Stimulated activated CD8-positive, alpha-beta memory T cell treated with anti-CD3 and anti-CD28 coated beads, Interleukin-15, amount 100 ng/mL, for 1 hour (primary cell): ENCODE results near the gene ADAM12.
"Not testable (repeated sequence)": the region's sequence is repeated elsewhere in the genome, so short reads cannot be mapped to it uniquely, and the experiment has no call there.

Experiments used
- DNase-seq: peaks from one replicate; pipeline ENCODE4 v3.0.0-alpha.2; 2020; ENCODE audit warnings: low read depth

Gene ADAM12

DNA sequence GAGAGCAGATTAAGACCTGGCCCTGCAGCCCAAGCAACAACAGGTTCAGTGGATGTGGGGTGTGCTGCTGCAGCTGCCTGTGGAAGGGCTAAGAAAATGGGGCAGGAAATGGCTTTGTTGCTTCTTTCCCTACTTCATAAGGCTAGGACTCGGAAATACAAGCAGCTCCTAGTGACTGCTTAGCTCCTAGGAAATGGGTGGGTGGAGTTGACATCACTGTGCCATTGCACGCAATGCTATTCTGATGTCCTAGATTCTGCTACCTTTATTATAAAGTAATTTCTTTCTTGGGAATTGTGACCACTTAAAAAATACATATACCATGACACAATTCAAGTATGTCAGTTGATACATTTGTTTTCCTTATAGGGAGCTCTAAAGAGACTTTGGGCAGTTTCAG, 336.1 kb downstream of the ADAM12 start:
- no peak for DNase-seq

DNA sequence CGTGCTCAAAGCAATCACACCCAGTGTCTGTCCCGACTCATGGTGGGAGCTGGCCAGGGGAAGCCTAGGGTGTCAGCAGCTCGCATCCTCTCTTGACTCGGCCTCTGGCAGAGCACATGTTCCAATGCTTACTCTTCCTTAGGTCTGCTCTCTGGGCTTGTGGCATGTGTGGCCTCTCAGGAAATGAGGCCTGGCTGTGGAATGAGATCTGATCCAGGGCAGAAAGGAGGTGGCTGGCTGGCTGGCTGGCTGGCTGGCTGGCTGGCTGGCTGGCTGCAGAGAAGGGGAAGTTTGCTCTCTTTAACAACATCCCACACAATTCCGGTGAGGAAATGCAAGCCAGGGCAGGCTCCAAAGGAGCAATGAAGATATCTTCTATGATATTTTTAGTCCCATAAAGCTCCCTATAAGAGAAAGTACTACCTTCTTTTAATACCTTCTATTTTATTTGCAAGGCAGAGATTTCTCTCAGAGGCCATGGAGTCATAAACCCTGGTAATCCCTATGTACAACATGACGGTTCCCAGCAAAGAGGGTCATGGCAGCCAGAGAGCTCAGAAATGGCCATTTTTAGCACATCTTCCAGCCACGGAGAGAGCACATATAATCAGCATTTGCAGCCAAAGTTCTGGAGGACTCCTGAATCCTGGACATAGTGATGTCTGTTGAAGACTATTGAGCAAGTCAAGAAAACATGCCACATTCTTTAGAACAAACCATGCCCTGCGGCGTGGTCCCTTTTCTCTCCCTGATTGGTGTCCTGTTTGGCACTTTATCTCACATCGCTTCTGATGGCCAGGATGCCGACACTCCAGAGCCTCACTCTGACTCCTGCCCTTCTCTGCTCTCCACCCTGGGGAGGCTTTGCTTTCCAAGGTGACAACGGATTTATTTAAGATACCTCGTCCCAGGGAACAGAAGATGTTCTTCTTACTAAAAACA, 338.2 kb downstream of the ADAM12 start:
- no peak for DNase-seq

DNA sequence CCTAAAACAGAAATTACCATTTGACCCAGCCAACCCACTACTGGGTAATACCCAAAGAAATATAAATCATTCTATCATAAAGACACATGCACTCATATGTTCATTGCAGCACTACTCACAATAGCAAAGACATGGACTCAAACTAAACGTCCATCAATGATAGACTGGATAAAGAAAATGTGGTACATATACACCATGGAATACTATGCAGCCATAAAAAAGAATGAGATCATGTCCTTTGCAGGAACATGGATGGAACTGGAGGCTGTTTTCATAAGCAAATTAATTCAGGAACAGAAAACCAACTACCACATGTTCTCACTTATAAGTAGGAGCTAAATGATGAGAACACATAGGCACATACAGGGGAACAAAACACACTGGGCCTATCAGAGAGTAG, 340.5 kb downstream of the ADAM12 start:
- not testable (repeated sequence) for DNase-seq

DNA sequence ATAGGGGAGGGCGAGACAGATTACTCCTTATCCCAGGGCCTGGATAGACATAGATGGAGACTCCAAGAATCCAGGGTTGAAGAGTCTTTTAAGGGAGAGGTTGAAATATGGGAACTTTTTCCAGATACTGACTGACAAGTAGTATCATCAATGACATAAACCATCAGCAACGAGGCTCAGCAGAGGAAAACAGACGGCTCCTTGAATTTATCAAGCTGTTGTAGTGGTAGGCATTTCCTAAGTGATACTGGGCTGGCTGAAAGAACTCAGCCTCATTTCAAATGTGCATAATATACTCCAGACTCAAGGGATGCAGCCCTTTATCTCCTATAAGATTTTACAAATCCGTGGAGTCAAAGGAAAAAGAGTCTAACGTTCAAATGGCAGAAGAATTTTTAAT, 341.4 kb downstream of the ADAM12 start:
- no peak for DNase-seq

DNA sequence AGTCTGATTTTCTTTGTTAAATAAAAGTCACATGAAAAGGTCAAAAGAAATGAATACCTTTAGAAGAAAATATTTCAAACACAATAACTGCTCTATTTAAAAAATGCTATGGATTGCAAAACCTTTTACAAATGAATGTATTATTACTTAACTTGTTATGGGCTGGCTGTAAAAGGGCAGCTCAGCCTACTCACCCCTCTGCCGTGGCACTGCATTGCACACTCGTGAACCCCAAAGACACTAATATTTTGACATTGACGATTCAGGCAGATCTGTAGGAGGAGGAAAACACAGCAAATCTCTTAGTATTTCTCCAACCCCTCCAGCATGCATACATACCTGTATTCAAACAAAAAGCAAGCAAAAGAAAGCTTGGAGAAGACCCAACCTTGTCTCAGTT, 342.4 kb downstream of the ADAM12 start:
- DNase-seq = no peak

DNA sequence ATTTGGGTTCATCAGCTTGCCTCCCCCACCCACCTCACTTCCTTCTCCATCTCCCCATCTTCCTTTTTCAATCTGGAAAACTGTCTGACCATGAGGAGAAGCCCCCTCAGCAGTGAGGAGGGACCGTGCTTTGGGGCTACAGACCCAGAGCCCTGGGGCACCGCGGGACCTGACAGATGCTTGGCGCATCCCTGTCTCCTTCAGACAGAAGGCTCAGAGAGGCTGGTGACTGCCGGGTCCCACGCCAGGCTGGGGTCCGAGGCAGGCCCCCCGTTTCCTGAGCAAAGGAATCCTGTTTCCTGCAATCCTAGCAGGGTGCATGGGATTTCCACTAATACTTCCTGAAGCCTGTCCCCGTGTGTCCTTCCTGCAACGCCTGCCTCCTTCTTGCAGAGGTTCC, 344.9 kb downstream of the ADAM12 start:
- no peak for DNase-seq

DNA sequence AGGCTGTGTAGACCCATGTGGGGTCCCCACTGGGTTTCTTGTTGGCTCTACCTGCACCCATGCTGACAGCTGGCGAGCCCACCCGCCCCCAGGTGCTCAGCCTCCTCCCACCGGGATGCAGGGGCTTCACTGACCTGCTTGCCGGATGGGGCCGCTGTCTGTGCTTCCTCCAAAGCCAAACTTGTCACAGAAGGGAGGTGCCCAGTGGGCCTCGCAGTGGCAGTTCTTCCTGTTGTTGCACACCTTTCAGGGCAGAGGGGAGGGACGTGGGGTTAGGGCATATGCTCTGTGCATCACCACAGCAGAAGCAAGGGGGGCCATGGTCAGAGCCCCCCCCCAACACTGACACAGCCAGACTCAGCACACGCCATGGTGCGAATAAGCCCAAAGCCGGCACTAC, 345.4 kb downstream of the ADAM12 start:
- no peak for DNase-seq

DNA sequence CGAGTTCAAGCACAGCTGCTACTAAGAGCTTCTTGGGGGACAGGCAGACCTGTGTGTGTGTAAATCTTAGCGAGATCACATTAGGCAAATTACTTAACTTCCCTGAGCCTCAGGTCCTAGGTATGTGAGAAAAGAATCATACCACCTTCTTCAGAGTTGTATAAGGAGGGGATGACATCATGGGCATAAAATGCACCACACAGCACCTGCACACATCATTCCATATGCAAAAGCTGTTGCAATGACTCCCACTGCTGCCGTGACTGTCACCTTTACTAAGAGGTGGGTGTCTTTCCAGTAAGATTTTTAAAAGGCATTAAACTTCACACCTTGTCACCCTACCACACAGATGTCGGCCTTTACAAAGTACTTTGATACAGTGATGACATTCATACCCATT, 345.9 kb downstream of the ADAM12 start:
- no peak for DNase-seq

DNA sequence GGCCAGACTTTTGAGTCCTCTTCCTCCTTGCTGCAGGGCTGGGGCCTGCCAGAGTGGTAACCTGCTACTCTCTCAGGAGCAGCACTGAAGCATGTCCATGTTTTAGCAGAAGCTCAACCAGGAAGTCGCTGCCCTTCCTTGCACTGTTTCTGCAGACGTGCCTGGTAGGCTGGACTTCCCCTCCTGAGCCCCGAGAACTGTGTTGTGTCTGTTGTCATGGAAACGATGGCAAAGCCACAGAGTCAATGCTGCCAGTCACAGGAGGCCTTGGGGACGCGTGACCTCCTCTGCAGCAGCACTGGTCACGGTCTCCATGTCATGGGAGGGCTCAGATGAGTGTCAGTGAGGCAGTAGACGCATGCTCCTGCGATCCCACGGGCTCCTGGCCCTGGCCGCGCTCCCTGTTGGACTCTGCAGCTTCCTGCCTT, 346.5 kb downstream of the ADAM12 start:
- DNase-seq = peak; percentile 38

DNA sequence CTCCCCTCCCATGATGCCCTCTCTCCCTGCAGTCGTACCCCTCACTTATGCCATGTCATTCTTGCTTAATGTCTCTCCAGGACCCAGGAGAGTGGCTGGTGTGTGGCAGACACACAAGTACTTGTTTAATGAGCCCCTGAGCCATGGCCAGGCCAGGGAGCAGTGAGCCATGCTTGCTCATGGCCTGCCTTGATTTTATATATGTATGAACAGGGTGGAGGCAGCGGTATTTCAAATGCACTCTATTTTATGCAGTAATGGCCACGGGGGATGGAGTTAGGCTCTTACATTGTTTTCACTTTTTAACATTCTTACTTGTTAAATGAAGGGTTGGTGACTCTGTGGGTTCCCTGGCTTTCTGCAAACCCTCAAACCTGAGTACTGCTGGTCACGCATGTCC, 347.2 kb downstream of the ADAM12 start:
- no peak for DNase-seq

DNA sequence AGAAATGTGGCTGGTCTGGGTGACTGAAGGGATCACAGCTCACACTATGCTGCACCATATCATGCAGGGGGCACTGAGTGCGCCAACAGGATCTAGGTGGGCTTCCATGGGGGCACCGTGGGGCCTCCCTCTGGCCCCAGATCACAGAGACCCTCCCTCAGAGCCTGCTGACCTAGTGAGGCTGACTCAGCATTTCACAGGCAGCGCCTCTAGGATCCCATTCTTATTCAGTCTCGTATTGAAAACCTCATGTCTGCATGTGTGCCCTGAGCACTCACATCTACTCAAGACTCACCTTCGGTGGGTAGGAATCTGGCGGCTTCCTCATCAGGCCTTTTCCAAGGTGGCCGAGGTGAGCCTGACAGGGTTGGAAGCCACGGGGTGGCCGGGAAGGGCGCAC, 350.3 kb downstream of the ADAM12 start:
- DNase-seq = no peak

DNA sequence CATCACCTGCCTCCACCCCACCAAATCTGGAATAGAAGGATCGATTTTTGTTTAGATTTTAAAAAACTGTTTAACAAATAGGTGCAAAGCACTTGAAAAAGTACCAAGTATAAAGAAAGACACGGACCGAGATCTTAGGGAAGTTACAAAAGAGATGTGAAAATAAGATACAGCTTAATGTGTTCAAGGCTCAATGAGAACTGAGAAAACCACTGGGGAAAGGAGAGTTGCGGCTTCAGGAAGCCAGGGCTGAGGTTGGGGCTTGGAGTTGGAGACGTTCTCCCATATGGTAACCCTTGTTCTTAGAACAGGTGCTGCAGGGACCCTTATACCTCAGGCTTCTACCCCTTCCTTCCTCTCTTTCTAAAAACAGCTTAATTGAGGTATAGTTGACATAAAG, 351.8 kb downstream of the ADAM12 start:
- DNase-seq = no peak

DNA sequence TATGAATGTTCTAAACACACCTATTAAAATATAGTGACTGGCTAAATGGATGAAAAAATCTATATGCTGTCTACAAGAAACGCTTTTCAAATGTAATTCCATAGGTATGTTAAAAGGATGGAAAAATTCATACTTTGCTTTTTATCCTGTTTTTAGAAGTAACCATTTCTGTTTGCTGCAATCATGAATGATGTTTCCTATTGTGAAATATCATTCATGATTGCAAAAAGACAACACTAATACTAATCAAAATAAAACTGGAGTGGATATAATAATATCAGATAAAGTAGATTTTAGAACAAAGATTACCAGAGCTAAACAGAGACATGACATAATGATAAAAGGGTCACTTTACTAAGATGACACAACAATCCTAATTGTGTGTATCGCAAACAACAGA, 353.7 kb downstream of the ADAM12 start:
- no peak for DNase-seq

DNA sequence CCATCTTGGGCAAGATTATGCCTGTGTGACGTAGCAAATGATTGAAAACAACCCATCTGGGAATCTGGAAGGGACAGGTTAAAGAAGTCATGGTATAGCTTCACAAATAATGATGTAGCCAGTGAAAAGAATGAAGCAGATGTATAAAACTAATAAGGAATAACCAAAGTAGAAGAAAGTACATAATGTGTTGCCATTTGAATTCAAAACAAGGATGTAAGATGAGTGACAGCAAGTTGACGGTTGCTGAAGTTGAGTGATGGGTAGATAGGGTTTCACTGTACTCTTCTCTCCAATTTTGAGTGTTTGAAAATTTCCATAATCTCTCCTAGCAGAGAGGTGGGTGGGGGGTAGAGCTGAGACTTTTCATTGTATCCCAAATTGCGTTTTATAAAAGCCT, 358.3 kb downstream of the ADAM12 start:
- no peak for DNase-seq

DNA sequence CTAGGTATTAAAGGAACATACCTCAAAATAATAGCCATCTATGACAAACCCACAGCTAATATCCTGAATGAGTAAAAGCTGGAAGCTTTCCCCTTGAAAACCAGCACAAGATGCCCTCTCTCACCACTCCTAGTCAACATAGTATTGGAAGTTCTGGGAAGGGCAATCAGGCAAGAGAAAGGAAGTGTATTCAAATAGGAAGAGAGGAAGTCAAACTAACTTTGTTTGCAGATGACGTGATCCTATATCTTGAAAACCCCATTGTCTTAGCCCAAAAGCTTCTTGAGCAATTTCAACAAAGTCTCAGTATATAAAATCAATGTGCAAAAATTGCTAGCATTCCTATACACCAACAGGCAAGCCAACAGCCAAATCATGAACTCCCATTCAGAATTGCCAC, 360.6 kb downstream of the ADAM12 start:
- DNase-seq = no peak

DNA sequence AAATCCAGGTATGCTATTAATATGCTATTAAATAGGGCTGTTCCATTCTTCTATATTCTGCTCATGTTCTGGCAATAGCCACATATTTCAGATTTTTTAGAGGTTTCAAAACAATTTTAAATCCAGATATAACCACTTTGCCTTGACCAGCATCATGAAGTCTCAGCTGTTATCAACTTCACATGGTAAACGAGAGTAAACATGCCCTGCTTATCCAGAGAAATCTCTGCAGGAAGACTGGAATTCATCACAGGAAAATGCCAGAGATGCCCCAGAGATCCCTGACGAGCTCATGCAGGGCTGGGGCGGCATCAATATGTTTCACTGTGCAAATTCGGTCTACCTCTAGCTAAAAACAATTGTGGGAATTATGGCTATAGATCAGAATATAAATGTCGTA, 365.4 kb downstream of the ADAM12 start:
- DNase-seq = no peak

DNA sequence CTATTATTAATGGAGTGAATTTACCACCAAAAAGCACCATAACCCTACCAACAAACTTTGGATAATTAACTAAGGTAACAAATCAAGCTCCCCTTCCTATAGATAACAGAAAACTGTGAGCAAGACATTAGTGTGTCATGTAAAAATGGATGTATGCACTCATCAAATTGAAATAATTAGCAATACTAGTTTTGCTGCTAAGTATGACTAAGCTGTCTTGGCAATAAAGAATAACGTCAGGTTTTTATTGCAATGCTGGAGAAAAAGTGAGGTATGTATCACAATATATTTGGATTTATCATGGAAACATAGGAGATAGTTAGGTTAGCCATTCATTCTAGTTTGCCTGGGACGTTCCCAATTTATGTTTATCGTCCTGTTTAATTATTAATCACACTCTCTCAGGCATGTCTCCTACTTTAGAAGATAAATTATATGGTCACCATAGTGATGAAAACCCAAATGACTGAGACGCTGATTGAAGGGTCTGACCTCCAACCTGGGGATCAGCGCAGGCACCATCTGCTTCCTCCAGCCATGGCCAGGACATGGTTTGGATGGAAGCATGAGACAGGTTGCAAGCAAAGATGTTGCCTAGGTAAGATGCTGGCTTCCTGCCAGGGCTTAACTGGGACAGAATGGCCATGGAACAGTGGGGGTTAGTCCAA, 366.3 kb downstream of the ADAM12 start:
- no peak for DNase-seq

DNA sequence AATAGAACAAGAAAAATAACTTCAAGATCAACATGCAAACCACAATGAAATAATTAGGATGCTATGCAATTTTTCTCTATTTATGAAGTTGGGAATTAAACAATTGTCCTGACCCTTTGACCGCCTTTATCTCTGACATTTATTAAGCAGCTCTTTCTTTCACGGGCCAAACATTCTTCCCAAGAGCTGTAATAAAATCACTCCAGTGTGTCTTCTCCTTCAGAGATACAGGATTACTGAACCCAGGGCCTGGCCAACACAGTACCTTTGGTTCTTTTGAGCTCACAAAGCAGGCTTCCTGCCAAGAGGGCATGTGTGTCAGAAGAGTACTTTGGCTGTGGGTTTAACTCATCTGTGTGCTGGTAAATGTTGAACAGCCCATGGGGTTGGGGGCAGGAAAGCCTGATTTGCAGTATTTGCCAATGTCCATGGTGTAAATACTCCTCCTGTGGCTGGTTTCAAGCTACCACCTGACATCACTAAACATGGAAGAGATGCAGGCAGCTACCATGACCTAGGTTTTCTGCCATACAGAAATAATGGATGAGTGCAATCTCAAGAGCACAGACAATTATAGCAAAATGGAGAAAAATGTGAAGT, 370.2 kb downstream of the ADAM12 start:
- DNase-seq = no peak

DNA sequence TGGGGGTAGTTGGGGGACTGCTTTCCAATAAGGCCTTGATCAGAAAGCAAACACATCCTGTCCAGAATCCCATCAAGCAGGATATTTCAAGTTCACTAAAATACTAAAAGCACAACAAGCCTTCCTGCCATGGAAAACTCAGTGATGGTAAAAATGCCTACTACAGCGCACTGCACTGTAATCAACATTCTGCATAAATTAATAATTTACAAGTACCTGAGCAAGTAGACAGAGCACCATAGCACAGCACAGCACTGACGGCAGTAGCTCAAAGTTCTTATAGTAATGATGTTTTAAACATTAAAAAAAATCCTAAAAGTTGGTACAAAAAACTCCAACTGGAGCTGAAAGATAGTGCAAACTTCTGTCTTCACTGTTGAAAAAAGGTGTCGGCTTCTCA, 371.4 kb downstream of the ADAM12 start:
- no peak for DNase-seq

DNA sequence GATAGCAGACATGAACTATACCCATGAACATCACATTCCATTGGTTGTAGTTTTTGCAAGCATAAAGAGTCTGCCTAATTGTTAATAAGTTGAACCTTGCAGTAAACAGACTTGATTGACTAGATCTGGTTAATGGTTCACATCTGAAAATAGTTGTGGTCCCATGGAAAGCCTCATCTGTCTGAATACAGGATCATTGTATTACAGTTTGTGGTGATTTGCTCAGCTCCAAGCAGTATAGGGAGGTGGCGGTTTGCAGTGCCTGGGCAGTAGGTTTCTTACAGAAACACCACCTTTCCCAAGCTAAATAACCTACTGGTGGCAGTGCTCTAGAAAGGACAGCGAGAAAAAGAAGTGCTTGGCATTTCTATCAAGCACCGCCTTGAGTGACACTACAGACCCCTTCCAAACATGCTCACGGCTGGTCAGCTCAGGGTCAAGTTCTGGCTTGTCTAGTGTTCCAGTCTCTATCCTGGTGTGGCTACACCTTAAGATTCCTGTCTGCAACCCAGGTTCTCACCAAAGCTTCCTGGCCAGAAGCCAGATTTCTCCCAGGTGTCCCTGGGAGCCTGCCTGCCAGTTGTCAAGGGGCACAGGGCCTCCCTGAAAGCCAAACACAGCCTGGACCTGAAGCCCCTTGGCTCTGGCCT, 372.0 kb downstream of the ADAM12 start:
- DNase-seq = no peak

DNA sequence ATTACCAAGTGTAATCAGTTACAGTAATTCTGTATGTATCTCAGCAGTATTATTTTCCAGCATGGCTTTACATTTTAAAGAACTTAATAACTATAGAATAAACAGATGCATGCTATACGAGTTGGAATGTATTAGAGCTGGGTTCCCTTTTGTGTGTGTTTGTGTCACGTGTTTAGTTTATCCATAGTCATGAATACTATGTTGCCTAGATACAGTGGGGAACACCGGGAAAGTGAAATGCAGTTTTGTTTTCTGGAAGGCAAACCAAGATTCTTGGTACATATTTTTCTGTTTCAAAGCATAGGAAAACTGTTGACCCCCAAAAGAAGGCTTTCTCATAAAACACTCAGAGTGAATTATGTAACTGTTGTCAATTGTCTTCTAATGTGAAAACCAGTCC, 372.9 kb downstream of the ADAM12 start:
- no peak for DNase-seq

DNA sequence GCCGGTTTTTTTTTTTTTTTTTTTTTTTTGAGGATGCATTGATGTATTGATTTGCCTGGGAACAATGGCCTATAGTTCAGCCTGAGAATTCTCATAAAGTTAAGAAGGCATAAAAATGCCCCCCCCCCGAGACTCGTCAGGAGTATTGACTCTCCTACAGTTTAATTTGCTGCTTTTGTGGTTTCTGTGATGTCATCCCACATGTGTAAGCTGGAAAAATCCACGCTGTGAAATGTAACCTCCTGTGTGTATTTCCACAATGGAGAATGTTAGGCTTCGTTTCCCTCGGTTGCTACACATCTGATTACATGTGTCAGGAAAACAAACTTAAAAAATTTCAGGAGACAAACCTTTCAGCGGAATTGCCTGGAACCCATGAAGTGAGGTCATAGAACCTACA, 374.0 kb downstream of the ADAM12 start:
- DNase-seq = no peak
